Ovary (tissue), 3 donors: ENCODE data around the gene RNF5.

Source experiments
- CTCF ChIP-seq, 3 donors: fragments of 450-650 bp in 2 of 3; fragments of 200-600 bp in 1 of 3; IDR thresholded peaks; one replicate each; pipeline versions ENCODE4 v1.5.1 to v1.8.0; 2016 to 2022; ENCODE audit warnings: antibody characterized with exemption in 3 of 3, mild to moderate bottlenecking in 1 of 3
- EP300 ChIP-seq: sonication (generic); formaldehyde crosslinking; IDR thresholded peaks from one replicate; pipeline ENCODE4 v1.6.1; 2017; ENCODE audit warnings: antibody characterized with exemption
- POLR2A ChIP-seq: fragments of 450-650 bp; IDR thresholded peaks from one replicate; pipeline ENCODE4 v1.6.1; 2017; ENCODE audit warnings: antibody characterized with exemption, mild to moderate bottlenecking, moderate library complexity
- donor health status: DM: no; HTN: no; CAD: no.

GRCh38 chr6:32184084-32184640, 6.0 kb downstream of the RNF5 start, which contains the start of gene AGER:
- TF ChIP-seq POLR2A = no peak
- TF ChIP-seq CTCF (IDR thresholded peaks at IDR 0.05) = no peak
- TF ChIP-seq EP300 = no peak
